Left renal pelvis (tissue), 4 donors: Measurements from ENCODE around the gene MLPH. TPM values are rescaled to one million over a fixed set of nuclear protein-coding genes. Genes with fewer than 3 reads are reported as not detected.
A peak's percentile ranks its signal among the peaks of the same experiment; 100 is the strongest.

Experiments used
- DNase-seq, 4 donors: peaks; one replicate each; pipeline ENCODE4 v3.0.0-alpha.2; 2013; ENCODE audit warnings: low read depth in 4 of 4, low spot score in 3 of 4
- polyA plus RNA-seq, 4 donors: library from polyadenylated mRNA; unstranded; fragments of 120-200 nt; gene quantifications; one replicate each; pipeline ENCODE4 v1.2.1, GENCODE V29; 2013; ENCODE audit not compliant: insufficient read length in 4 of 4

The MLPH gene
- polyA plus RNA-seq, 4 donors = 0.94 to 6.5 (median 3.1) TPM

- no peak for DNase-seq
Measured at GRCh38 chr2:237478095-237478494, 9.0 kb upstream of the MLPH start.

GRCh38 chr2:237478979-237479378 is 8.1 kb upstream of the MLPH start:
- DNase-seq = no peak

GRCh38 chr2:237479747-237480146 is 7.3 kb upstream of the MLPH start:
- DNase-seq = no peak

GRCh38 chr2:237480556-237480955 is 6.5 kb upstream of the MLPH start:
- no peak for DNase-seq

GRCh38 chr2:237480988-237481525 is 6.0 kb upstream of the MLPH start:
- no peak for DNase-seq

- DNase-seq = peak in 1 of 4 donors; percentile 38
Measured at GRCh38 chr2:237482485-237482884, 4.6 kb upstream of the MLPH start.

GRCh38 chr2:237483018-237483731 is 3.9 kb upstream of the MLPH start:
- no peak for DNase-seq

GRCh38 chr2:237485304-237485703 is 1.7 kb upstream of the MLPH start:
- DNase-seq = no peak

- DNase-seq = no peak
Measured at GRCh38 chr2:237485844-237486243, 1.2 kb upstream of the MLPH start.

GRCh38 chr2:237486334-237486818 is 675 bp upstream of the MLPH start:
- DNase-seq = no peak

- DNase-seq = no peak
Measured at GRCh38 chr2:237487496-237487895, 445 bp downstream of the MLPH start.

- DNase-seq = no peak
Measured at GRCh38 chr2:237488295-237488694, 1.2 kb downstream of the MLPH start.

- DNase-seq = no peak
Measured at GRCh38 chr2:237488901-237489860, 2.1 kb downstream of the MLPH start.

- no peak for DNase-seq
Measured at GRCh38 chr2:237490009-237490711, 3.1 kb downstream of the MLPH start.

- no peak for DNase-seq
Measured at GRCh38 chr2:237490795-237491194, 3.7 kb downstream of the MLPH start.

GRCh38 chr2:237491515-237492118 is 4.6 kb downstream of the MLPH start:
- no peak for DNase-seq

- no peak for DNase-seq
Measured at GRCh38 chr2:237492137-237492890, 5.3 kb downstream of the MLPH start.

GRCh38 chr2:237494066-237494465 is 7.0 kb downstream of the MLPH start:
- no peak for DNase-seq

GRCh38 chr2:237495521-237496117 is 8.6 kb downstream of the MLPH start:
- DNase-seq = no peak
